HUDEP-2 (cell line): ENCODE data around the gene CCND1.
A peak's percentile ranks its signal among the peaks of the same experiment; 100 is the strongest.

ENCODE experiments used
- DNase-seq, 76 experiments: peaks; one replicate each; lab custom pipeline; 2025; ENCODE audit not compliant: unreplicated experiment in 76 of 76; lab: John Stamatoyannopoulos, UW

CCND1 gene

GRCh38 chr11:69639831-69640230 lies 1.1 kb upstream of the CCND1 start:
- no peak for DNase-seq

DNA sequence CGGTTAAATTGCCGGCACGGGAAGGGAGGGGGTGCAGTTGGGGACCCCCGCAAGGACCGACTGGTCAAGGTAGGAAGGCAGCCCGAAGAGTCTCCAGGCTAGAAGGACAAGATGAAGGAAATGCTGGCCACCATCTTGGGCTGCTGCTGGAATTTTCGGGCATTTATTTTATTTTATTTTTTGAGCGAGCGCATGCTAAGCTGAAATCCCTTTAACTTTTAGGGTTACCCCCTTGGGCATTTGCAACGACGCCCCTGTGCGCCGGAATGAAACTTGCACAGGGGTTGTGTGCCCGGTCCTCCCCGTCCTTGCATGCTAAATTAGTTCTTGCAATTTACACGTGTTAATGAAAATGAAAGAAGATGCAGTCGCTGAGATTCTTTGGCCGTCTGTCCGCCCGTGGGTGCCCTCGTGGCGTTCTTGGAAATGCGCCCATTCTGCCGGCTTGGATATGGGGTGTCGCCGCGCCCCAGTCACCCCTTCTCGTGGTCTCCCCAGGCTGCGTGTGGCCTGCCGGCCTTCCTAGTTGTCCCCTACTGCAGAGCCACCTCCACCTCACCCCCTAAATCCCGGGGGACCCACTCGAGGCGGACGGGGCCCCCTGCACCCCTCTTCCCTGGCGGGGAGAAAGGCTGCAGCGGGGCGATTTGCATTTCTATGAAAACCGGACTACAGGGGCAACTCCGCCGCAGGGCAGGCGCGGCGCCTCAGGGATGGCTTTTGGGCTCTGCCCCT lies 529 bp upstream of the CCND1 start:
- peak in 27 of 76 experiments; percentile 7 to 54 (median 38) for DNase-seq

DNA sequence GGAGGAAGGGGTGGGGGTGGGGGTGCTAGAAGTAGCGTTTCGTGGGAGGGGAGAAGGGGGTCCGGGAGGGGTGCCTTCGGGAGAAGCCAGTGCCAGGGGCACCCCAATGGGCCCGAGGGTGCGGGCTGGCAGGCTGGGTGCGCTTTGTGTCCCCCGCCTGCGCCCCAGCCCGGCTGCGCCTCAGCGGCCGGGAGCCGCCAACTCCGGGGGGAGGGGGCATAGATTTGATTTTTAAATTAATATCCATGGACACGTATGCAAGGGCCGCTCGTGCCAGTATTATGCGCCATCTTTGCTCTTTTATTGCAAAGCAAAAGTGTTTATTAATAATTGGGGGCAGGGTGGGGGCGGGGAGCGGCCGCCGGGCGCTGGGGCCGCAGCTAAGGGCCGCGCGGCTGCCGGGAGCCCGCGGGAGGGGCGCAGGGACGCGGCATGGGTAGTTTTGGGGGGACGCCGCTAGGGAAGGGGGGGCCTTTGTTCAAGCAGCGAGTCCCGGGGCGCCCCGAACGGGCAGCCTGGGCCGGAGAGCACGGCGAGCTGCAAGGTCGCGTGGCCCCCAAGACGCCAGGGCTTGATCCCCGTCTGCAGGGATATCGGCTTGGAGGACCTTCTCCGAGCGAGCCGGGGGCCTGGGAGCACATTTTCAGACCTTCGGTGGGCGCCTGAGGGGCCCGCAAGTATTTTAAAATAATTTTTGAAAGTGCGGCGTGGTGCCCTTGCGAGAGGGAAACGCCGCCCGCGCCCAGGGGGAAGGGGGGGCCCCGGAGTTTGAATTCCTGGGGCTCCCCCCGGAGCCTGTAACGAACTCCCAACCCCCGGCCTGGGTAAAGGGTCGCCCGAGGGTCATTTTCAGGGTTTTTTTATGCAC lies 959 bp downstream of the CCND1 start:
- peak in 3 of 76 experiments; percentile 11 to 37 (median 25) for DNase-seq

GRCh38 chr11:69642549-69642912 lies 1.6 kb downstream of the CCND1 start:
- DNase-seq: peak in 4 of 76 experiments; percentile 5 to 33 (median 24)

GRCh38 chr11:69642913-69643632 lies 2.1 kb downstream of the CCND1 start:
- peak in 72 of 76 experiments; percentile 6 to 87 (median 64) for DNase-seq

DNA sequence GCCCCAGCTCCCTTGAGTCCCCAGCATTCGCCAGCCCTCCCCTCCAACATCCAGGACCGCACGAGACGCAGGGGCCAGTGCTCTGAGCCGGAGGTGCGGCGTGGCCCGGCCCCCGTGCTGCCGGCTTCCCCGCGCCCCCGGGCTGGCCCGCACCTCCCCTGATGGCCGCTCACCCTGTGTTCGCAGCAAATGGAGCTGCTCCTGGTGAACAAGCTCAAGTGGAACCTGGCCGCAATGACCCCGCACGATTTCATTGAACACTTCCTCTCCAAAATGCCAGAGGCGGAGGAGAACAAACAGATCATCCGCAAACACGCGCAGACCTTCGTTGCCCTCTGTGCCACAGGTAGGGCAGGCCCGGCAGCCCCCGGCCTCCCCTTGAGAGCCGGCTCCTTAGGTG lies 2.7 kb downstream of the CCND1 start:
- no peak for DNase-seq

DNA sequence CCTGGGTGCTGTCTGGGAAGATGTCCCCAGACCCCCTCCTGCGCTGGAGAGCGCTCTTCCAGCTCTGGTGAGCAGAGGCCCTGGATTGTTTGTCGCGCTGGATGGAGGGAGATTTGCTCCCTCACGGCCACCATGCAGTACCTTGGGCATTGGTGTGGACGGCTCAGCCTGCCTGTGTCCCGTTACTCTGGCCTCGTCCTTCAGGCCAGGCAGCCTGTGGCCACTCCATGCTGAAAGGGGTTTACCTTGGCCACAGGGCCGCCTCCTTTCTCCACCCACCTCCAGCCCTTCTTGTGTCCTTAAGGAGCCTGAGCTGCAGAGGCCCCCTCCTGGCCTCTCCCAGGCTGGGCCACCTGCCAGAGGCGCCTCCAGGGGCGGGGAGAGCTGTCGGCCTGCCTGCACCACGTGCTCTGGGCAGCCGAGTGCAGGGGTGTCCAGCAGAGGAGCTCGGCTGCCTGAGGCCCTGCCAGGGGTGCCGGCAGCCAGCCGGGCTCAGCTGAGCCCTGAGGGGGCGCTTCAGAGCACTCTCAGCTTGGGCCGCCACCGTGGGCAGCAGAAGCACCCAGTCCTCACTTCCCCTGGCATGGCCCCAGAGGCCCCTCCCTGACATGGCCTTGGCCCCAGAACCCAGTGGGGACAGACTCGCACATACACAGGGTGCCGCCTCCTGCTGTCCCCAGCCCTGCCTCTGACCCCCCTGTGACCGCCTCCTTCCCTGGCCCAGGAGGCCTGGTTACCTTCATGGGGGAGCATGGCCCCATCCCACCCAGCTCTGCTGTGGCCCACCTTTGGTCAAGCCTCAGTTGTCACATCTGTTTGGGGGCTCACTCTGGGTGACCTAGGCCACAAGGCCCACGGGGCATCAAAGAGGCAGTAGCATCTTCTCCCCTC lies 3.4 kb downstream of the CCND1 start:
- peak in 75 of 76 experiments; percentile 23 to 93 (median 81) for DNase-seq

- no peak for DNase-seq
Measured at GRCh38 chr11:69644962-69645675, 4.2 kb downstream of the CCND1 start.

- no peak for DNase-seq
Measured at GRCh38 chr11:69645801-69646492, 5.0 kb downstream of the CCND1 start.

DNA sequence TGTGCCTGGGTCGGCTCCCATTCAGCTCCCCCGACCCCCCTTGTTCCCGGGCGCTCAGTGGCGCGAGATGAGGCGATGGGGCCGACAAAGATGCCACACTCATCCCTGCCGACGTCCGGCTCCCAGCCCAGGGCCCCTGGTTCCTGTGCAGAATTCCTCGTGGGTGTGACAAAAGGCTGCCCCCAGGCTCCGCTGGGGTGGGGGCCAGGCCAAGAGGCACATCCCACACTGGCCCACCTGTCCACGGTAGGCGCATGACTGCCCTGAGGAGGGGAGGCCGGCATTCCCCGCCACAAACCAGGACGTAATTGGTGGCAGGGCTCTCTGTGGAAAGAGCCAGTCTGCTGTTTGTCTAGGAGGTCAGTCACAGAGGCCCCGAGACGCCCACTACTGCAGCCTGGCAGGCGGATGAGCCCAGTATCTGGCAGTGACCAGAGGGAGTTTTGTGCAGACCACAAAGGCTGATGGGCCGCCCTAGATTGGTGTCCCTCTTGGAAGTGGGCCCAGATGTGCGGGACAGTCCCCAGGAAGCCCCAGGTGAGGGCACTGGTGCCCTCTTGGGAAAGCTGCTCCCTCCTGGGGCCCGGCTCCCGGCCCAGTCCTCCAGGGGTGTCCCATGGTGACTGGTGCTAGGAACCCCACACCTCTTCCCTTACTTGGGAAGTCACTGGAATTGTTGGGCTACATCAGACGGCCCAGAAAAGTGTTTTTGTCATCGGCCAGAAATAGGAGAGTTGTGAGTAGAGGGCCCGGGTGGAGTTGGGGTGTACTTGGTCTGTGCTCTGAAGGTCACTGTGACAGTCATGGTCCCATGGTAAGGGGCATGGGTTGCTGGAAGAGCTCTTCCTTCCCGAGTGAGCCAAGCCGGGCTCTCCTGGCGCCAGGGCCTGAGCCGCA lies 5.8 kb downstream of the CCND1 start:
- no peak for DNase-seq

DNA sequence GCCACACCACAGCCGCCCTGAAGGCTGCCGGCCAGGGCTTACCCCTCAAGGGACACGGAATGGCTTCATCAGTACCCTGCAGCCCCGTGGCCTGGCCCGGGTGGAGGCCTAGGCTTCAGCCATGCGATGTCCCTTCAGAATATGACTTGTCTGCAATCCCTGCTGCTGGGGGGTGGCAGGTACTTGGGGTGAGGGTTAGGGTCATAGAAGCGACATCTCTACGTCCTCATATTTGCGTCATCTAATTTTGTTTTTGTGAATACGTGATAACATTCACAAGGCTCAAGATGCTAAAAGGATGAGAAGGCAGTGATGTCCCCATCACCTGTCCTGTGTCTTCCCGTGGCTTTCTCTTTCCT lies 6.4 kb downstream of the CCND1 start:
- no peak for DNase-seq

- DNase-seq: no peak
Measured at GRCh38 chr11:69647761-69648497, 7.0 kb downstream of the CCND1 start.

DNA sequence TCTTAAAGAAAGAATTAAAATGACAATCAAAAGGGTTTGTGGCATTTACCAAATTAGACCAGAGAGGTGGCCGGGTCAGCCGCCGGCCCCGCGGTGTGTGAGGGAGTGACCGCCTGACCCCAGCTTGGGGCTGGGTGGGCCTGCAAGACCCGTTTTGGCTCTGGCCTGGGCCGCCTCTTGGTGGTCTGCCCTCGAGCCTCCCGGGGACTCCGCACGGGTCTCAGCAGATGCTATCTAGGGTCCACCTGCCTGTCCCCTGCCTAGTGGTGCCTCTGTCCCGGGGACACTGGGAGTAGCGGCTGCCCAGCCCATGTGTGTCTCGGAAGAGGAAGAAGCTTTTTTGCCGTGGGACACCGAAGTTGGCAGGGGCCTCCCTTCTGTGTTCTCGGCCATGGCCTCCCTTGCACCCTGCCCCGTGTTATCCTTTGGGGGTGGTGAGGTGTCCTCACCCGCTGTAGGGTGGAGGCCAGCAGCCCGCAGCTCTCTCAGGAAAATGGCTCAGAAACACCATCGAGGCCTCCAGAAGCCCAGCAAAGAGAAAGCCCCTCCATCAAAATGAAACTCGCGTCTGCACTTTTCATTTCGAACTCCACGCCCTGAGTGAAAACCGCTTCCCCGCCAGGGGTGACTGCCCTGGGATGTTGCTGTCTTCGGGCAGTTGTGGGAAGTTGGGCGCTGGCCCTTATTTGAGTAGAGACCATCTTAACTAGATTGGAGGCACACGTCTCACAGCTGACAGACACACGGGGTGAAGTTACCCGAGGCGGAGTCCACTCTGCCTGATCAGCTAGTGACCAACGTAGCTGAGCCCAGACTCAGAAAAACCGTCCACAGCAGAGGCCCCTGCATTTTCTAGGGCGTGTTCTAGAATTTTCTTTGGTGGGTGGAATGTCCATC lies 8.0 kb downstream of the CCND1 start:
- no peak for DNase-seq

DNA sequence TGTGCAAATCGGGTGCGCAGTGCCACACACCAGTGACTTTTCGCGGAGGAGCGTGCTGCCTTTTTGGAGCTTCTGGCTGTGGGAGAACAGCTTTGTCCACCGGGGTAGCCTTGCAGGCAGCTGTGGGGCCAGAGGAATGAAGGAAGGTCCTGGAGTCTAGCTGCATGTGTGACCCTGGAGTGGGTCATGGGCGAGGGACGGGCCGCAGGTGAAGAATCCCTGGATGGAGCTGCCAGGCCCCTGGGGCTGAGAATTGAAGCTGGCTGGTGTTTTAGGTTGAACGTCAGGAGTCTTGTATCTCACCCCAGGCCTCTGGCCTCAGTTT lies 8.6 kb downstream of the CCND1 start:
- no peak for DNase-seq

GRCh38 chr11:69650081-69650831 lies 9.3 kb downstream of the CCND1 start:
- DNase-seq: no peak

DNA sequence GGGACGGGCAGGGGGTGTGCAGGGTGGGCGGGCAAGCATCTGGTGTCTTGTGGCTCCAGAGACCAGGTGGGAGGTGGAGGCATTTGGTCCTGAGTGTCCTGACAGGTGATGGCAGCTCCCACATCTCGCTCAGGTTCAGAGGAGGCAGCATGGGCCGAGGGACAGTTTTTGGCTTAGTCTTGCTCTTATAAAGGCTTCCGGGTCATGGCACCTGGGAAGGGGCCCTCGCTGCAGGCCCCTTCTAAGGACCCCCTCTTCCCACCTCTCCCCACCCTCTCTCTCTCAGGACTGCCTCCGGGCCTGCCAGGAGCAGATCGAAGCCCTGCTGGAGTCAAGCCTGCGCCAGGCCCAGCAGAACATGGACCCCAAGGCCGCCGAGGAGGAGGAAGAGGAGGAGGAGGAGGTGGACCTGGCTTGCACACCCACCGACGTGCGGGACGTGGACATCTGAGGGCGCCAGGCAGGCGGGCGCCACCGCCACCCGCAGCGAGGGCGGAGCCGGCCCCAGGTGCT lies 9.9 kb downstream of the CCND1 start:
- no peak for DNase-seq
